HepG2 (cell line): Measurements from ENCODE around the gene PDE1C. TPM values are rescaled to one million over a fixed set of nuclear protein-coding genes. Genes with fewer than 3 reads are reported as not detected.

ENCODE experiments used
- ATAC-seq: fragments of 200-7000 bp; cut with Tn5 transposase; 3 replicates; pipeline ENCODE4 v1.9.1; 2020; ENCODE audit warnings: mild to moderate bottlenecking, moderate library complexity
- BruUV-seq: library from RNA; stranded (reverse); fragments of 400-500 nt; replicated peaks from 2 replicates; lab custom pipeline; 2021; lab: Mats Ljungman, UMichigan
- CTCF ChIA-PET: fragments of 300-600 bp; formaldehyde crosslinking; extraction: SDS; loops from one replicate; lab custom pipeline; 2021; ENCODE audit warnings: low total read pairs, inconsistent platforms, low intra/inter-chr PET ratio; lab: Yijun Ruan, JAX
- POLR2A ChIA-PET: fragments of 350-600 bp; sonication (Branson Sonifier 250); formaldehyde crosslinking; loops from one replicate; lab custom pipeline; 2020; ENCODE audit warnings: antibody characterized with exemption, inconsistent platforms; lab: Yijun Ruan, JAX
- DNase-seq: peaks from one replicate; pipeline ENCODE4 v3.0.0-alpha.2; 2015; ENCODE audit warnings: low spot score
- FAIRE-seq: peaks from 3 replicates; lab custom pipeline; 2011; peaks lifted over from hg19 to GRCh38; lab: Jason Lieb, UNC
- H2AFZ ChIP-seq: one replicate; pipeline ENCODE4 v1.6.1; 2011; ENCODE audit warnings: low read length, inconsistent platforms
- H3K27ac ChIP-seq: fragments of 300-600 bp; 3 replicates; pipeline ENCODE4 v1.8.0; 2011; ENCODE audit warnings: mixed run types, mild to moderate bottlenecking, mixed read lengths, low read length, inconsistent platforms; ENCODE audit not compliant: insufficient read depth; ENCODE audit errors: extremely low read length
- H3K27me3 ChIP-seq, 2 experiments: fragments of 200-600 bp in 1 of 2; 2 replicates in 1 of 2; 3 replicates in 1 of 2; pipeline versions ENCODE4 v1.6.0 to v1.8.0; 2011; ENCODE audit warnings: low read length in 2 of 2, mild to moderate bottlenecking in 2 of 2, moderate library complexity in 2 of 2, inconsistent platforms in 1 of 2; ENCODE audit not compliant: insufficient read depth in 2 of 2, control insufficient read depth in 1 of 2
- H3K36me3 ChIP-seq, 2 experiments: fragments of 200-600 bp in 1 of 2; replicated peaks in 1 of 2; 2 replicates in 1 of 2; 3 replicates in 1 of 2; pipeline versions ENCODE4 v1.5.1 to v1.8.0; 2011; ENCODE audit warnings: low read length in 2 of 2, inconsistent platforms in 1 of 2; ENCODE audit not compliant: insufficient read depth in 2 of 2, control insufficient read depth in 1 of 2
- H3K4me1 ChIP-seq: 2 replicates; pipeline ENCODE4 v1.5.1; 2012; ENCODE audit warnings: low read length, inconsistent platforms; ENCODE audit not compliant: insufficient read depth
- H3K4me2 ChIP-seq: 2 replicates; pipeline ENCODE4 v1.6.0; 2011; ENCODE audit warnings: low read depth, low read length, inconsistent platforms
- H3K4me3 ChIP-seq, 3 experiments: fragments of 200-600 bp in 1 of 3; sonication (generic), shearing (Covaris generic) in 1 of 3; replicated peaks in 1 of 3; 2 replicates each; pipeline ENCODE4 v1.5.1; 2011 to 2016; ENCODE audit warnings: low read length in 3 of 3, inconsistent platforms in 2 of 3, low read depth in 2 of 3, mild to moderate bottlenecking in 2 of 3, control low read depth in 1 of 3, mixed read lengths in 1 of 3; ENCODE audit not compliant: insufficient read depth in 1 of 3
- H3K79me2 ChIP-seq: one replicate; pipeline ENCODE4 v1.6.1; 2011; ENCODE audit warnings: low read length, inconsistent platforms; ENCODE audit not compliant: insufficient read depth
- H3K9ac ChIP-seq: 2 replicates; pipeline ENCODE4 v1.6.0; 2011; ENCODE audit warnings: mild to moderate bottlenecking, low read depth, low read length, inconsistent platforms; ENCODE audit not compliant: insufficient read depth
- H3K9me3 ChIP-seq: 2 replicates; pipeline ENCODE4 v1.5.1; 2012; ENCODE audit warnings: mild to moderate bottlenecking, low read length
- H4K20me1 ChIP-seq: 2 replicates; pipeline ENCODE4 v1.6.0; 2011; ENCODE audit warnings: inconsistent platforms, mild to moderate bottlenecking, low read length, moderate library complexity; ENCODE audit not compliant: insufficient read depth
- ATF6 ChIP-seq: sonication (generic); formaldehyde crosslinking; conservative IDR thresholded peaks from 2 replicates; pipeline ENCODE4 v1.4.0; 2020; ENCODE audit warnings: missing genetic modification reagents
- CBX5 ChIP-seq: sonication (generic); formaldehyde crosslinking; IDR thresholded peaks from 2 replicates; pipeline ENCODE4 v1.4.0; 2020; ENCODE audit warnings: missing genetic modification reagents, borderline replicate concordance
- MBNL3 ChIP-seq: fragments of 250-450 bp; sonication (Bioruptor Pico); conservative IDR thresholded peaks from 2 replicates; pipeline ENCODE4 v1.8.0; 2022; ENCODE audit warnings: mild to moderate bottlenecking, inconsistent platforms
- NCOR1 ChIP-seq: fragments of 200-600 bp; sonication (generic); IDR thresholded peaks from 2 replicates; pipeline ENCODE4 v1.7.0; 2017; ENCODE audit warnings: antibody characterized with exemption, low read length, borderline replicate concordance
- SNAPC2 ChIP-seq: sonication (generic); formaldehyde crosslinking; IDR thresholded peaks from 2 replicates; pipeline ENCODE4 v1.8.1; 2022; ENCODE audit warnings: mild to moderate bottlenecking, missing genetic modification reagents
- SRSF4 ChIP-seq: fragments of 200-400 bp; formaldehyde crosslinking; IDR thresholded peaks from one replicate; pipeline ENCODE4 v1.6.1; 2018; ENCODE audit warnings: mild to moderate bottlenecking, low read depth, low read length, moderate library complexity; ENCODE audit not compliant: poor library complexity, severe bottlenecking
- ZBTB3 ChIP-seq: sonication (generic); formaldehyde crosslinking; IDR thresholded peaks from 2 replicates; pipeline ENCODE4 v1.4.0; 2020; ENCODE audit warnings: low read depth, mild to moderate bottlenecking, moderate library complexity, missing genetic modification reagents, borderline replicate concordance
- ZNF333 ChIP-seq: sonication (generic); formaldehyde crosslinking; IDR thresholded peaks from 2 replicates; pipeline ENCODE4 v1.4.0; 2020; ENCODE audit warnings: mild to moderate bottlenecking, missing genetic modification reagents, borderline replicate concordance
- ZNF407 ChIP-seq: sonication (generic); formaldehyde crosslinking; IDR thresholded peaks from one replicate; pipeline ENCODE4 v1.5.1; 2020; ENCODE audit warnings: mild to moderate bottlenecking, missing genetic modification reagents; ENCODE audit errors: not compliant biosample characterization
- WGBS: methylation state at CpG from one replicate; pipeline ENCODE4 v1.1.6; 2017; ENCODE audit warnings: low lambda C conversion rate; 5-methylcytosine and 5-hydroxymethylcytosine counted together
- in situ Hi-C: cut with HindIII; loops from 2 replicates; pipeline ENCODE4 v1.10.0; 2017; ENCODE audit warnings: low pct_unique_long_range_greater_than_20kb; ENCODE audit not compliant: extremely low pct_ligation_motif_present
- intact Hi-C: fragments of 100-400 bp; cut with micrococcal nuclease; formaldehyde crosslinking; loops from one replicate; pipeline ENCODE4 v1.10.0; 2022; ENCODE audit not compliant: unreplicated experiment
- polyA plus RNA-seq, 8 experiments: library from polyadenylated mRNA; depleted of rRNA in 3 of 8; stranded (reverse) in 7 of 8; unstranded in 1 of 8; fragments of >200 nt; fragmentation: Illumina TruSeq in 4 of 8; extraction: Trizol in 4 of 8; gene quantifications; 2 replicates each; pipeline versions ENCODE4 v1.2.1 to v1.2.3, GENCODE V29; 2011 to 2016; ENCODE audit warnings: low read depth in 4 of 8, missing spikeins in 1 of 8, mixed read lengths in 1 of 8; ENCODE audit not compliant: insufficient read depth in 1 of 8
- total RNA-seq, 5 experiments: library from RNA; depleted of rRNA; stranded (reverse); fragments of >200 nt; fragmentation: Illumina TruSeq; extraction: Trizol; gene quantifications; 2 replicates each; pipeline ENCODE4 v1.2.3, GENCODE V29; 2016; ENCODE audit warnings: low read depth in 1 of 5

The PDE1C gene
- total and polyA plus RNA-seq, 2 of the 13 experiments (the other 11 are each of a cell fraction or from before 2014, with no cell fraction given): not detected

GRCh38 chr7:31805209-31805818 is 264.9 kb downstream of the PDE1C start:
- H3K9ac ChIP-seq: no peak overlapping the region
- no peaks in the 10 kb centered on the region for H3K9me3 ChIP-seq
- no peaks in the 10 kb centered on the region for H3K27me3 ChIP-seq
- no peaks in the 10 kb centered on the region for H3K4me1 ChIP-seq
- no peak overlapping the region for H3K27ac ChIP-seq
- H3K4me3 ChIP-seq: no peak overlapping the region
- ATAC-seq: no peak
- in situ Hi-C loops (no loop called here), intact Hi-C loops (no loop called here)
- H3K79me2 ChIP-seq: no peaks in the 10 kb centered on the region
- 4% methylated on average over 2 of the region's 2 CpGs for WGBS
- no peaks in the 10 kb centered on the region for H4K20me1 ChIP-seq
- no peak overlapping the region for H2AFZ ChIP-seq
- TF ChIP-seq SNAPC2 (CRISPR knock-in tag) (no peak), SRSF4 (no peak), CBX5 (CRISPR knock-in tag) (no peak), ZBTB3 (CRISPR knock-in tag) (no peak), MBNL3 (CRISPR knock-in tag) (no peak), NCOR1 (no peak), ZNF407 (CRISPR knock-in tag) (no peak), ZNF333 (no peak), ATF6 (CRISPR knock-in tag) (no peak)
- no peak for DNase-seq
- FAIRE-seq: no peak
- no TSS peak for BruUV-seq
- ChIA-PET CTCF (no interaction called here), POLR2A (no interaction called here)
- no peaks in the 10 kb centered on the region for H3K36me3 ChIP-seq
- no peak overlapping the region for H3K4me2 ChIP-seq
